Ishikawa (cell line): ENCODE results near the gene EPGN.

Source experiments
- CEBPB ChIP-seq: IDR thresholded peaks from 2 replicates; pipeline ENCODE4 v1.6.1; 2012
- CREB1 ChIP-seq: IDR thresholded peaks from 2 replicates; pipeline ENCODE4 v1.6.1; 2012; ENCODE audit warnings: low read depth
- EGR1 ChIP-seq: IDR thresholded peaks from 2 replicates; pipeline ENCODE4 v1.6.1; 2012
- EP300 ChIP-seq: IDR thresholded peaks from 2 replicates; pipeline ENCODE4 v1.6.1; 2012; ENCODE audit warnings: borderline replicate concordance
- FOXM1 ChIP-seq: IDR thresholded peaks from 2 replicates; pipeline ENCODE4 v1.6.1; 2012; ENCODE audit warnings: low read depth, borderline replicate concordance
- NFIC ChIP-seq: IDR thresholded peaks from 2 replicates; pipeline ENCODE4 v1.6.1; 2012
- RAD21 ChIP-seq: IDR thresholded peaks from 2 replicates; pipeline ENCODE4 v1.6.1; 2012; ENCODE audit warnings: low read depth
- TAF1 ChIP-seq: IDR thresholded peaks from 2 replicates; pipeline ENCODE4 v1.6.1; 2012; ENCODE audit warnings: low read depth, mild to moderate bottlenecking
- TCF12 ChIP-seq: IDR thresholded peaks from 2 replicates; pipeline ENCODE4 v1.6.1; 2012; ENCODE audit warnings: low read depth
- TEAD4 ChIP-seq: IDR thresholded peaks from 2 replicates; pipeline ENCODE4 v1.6.1; 2012
- YY1 ChIP-seq: IDR thresholded peaks from 2 replicates; pipeline ENCODE4 v1.6.1; 2012; ENCODE audit warnings: low read depth
- ZBTB7A ChIP-seq: IDR thresholded peaks from 2 replicates; pipeline ENCODE4 v1.6.1; 2012; ENCODE audit warnings: low read depth
- TF ChIP-seq, protein P1 (sequence below): IDR thresholded peaks from 2 replicates; pipeline ENCODE4 v1.6.1; 2012
- TF ChIP-seq, protein P2 (sequence below): IDR thresholded peaks from 2 replicates; pipeline ENCODE4 v1.6.1; 2012; ENCODE audit warnings: low read depth, mild to moderate bottlenecking
- TF ChIP-seq, protein P3 (sequence below): IDR thresholded peaks from 2 replicates; pipeline ENCODE4 v1.6.1; 2012

The EPGN gene

DNA sequence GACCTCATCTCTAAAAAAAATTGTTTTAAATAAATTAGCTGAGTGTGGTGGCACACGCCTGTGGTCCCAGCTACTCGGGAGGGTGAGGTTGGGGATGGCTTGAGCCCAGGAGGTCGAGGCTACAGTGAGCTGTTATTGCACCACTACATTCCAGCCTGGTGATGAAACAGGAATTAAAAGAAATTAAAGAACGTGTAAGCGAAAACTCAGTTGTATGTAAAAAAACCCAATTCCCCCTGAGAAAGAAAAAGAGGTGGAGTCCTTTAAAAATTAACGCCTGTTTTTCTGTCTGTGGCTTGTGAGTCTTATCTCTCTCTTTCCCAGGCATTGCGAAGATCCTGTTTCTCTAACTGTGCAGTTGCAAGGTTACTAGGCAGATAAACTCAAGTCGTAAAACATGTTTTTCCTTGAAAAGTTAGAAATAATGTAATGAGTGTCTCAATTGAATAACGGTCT lies 22.1 kb downstream of the EPGN start:
- no peak for TF ChIP-seq CEBPB
- no peak for TF ChIP-seq FOXM1
- no peak for TF ChIP-seq EGR1
- TF ChIP-seq NFIC: no peak
- no peak for TF ChIP-seq CREB1
- no peak for TF ChIP-seq YY1
- no peak for TF ChIP-seq EP300
- TF ChIP-seq, protein P1, sequence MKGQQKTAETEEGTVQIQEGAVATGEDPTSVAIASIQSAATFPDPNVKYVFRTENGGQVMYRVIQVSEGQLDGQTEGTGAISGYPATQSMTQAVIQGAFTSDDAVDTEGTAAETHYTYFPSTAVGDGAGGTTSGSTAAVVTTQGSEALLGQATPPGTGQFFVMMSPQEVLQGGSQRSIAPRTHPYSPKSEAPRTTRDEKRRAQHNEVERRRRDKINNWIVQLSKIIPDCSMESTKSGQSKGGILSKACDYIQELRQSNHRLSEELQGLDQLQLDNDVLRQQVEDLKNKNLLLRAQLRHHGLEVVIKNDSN: no peak
- no peak for TF ChIP-seq ZBTB7A
- no peak for TF ChIP-seq RAD21
- no peak for TF ChIP-seq TEAD4
- no peak for TF ChIP-seq TAF1
- TF ChIP-seq, protein P2, sequence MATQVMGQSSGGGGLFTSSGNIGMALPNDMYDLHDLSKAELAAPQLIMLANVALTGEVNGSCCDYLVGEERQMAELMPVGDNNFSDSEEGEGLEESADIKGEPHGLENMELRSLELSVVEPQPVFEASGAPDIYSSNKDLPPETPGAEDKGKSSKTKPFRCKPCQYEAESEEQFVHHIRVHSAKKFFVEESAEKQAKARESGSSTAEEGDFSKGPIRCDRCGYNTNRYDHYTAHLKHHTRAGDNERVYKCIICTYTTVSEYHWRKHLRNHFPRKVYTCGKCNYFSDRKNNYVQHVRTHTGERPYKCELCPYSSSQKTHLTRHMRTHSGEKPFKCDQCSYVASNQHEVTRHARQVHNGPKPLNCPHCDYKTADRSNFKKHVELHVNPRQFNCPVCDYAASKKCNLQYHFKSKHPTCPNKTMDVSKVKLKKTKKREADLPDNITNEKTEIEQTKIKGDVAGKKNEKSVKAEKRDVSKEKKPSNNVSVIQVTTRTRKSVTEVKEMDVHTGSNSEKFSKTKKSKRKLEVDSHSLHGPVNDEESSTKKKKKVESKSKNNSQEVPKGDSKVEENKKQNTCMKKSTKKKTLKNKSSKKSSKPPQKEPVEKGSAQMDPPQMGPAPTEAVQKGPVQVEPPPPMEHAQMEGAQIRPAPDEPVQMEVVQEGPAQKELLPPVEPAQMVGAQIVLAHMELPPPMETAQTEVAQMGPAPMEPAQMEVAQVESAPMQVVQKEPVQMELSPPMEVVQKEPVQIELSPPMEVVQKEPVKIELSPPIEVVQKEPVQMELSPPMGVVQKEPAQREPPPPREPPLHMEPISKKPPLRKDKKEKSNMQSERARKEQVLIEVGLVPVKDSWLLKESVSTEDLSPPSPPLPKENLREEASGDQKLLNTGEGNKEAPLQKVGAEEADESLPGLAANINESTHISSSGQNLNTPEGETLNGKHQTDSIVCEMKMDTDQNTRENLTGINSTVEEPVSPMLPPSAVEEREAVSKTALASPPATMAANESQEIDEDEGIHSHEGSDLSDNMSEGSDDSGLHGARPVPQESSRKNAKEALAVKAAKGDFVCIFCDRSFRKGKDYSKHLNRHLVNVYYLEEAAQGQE: no peak
- TF ChIP-seq, protein P3, sequence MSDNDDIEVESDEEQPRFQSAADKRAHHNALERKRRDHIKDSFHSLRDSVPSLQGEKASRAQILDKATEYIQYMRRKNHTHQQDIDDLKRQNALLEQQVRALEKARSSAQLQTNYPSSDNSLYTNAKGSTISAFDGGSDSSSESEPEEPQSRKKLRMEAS: no peak
- no peak for TF ChIP-seq TCF12

DNA sequence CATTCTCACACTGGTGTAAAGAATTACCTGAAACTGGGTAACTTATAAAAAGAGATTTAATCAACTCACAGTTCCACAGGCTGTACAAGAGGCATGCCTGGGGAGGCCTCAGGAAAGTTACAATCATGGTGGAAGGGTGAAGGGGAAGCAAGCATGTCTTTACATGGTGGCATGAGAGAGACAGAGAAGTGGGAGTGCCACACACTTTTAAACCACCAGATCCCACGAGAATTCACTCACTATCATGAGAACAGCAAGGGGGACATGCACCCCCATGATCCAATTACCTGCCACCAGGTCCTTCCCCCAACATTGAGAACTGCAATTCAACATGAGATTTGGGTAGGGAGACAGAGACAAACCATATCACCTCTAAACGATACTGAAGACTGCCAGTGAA lies 23.0 kb downstream of the EPGN start:
- TF ChIP-seq TCF12: no peak
- no peak for TF ChIP-seq ZBTB7A
- no peak for TF ChIP-seq NFIC
- TF ChIP-seq EGR1: no peak
- no peak for TF ChIP-seq CREB1
- no peak for TF ChIP-seq RAD21
- TF ChIP-seq FOXM1: no peak
- no peak for TF ChIP-seq YY1
- TF ChIP-seq TAF1: no peak
- TF ChIP-seq, protein P1: no peak
- no peak for TF ChIP-seq TEAD4
- no peak for TF ChIP-seq CEBPB
- TF ChIP-seq, protein P2: no peak
- TF ChIP-seq EP300: no peak

DNA sequence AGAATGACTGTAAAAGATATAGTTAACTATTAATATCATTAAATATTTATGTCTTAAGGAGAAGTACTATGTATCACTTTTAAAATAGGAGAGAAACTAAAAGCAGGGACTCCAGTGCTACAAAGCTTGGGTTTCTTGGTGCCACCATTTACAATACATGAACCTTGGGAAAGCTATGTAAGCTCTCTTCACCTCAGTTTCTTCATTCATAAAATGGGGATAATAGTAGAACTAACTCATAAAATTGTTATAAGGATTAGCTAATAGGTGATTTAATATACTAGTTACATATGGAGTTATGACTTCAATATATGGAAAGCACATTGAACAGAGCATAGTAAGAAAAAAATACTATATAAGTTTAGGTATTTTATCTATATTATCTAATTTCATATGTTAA lies 23.7 kb downstream of the EPGN start:
- TF ChIP-seq CEBPB (no peak), EP300 (no peak), TCF12 (no peak), TEAD4 (no peak), CREB1 (no peak), EGR1 (no peak), RAD21 (no peak), YY1 (no peak), FOXM1 (no peak), TAF1 (no peak), NFIC (no peak)
- TF ChIP-seq, protein P3: no peak
- TF ChIP-seq, protein P2: no peak
- TF ChIP-seq, protein P1: no peak

DNA sequence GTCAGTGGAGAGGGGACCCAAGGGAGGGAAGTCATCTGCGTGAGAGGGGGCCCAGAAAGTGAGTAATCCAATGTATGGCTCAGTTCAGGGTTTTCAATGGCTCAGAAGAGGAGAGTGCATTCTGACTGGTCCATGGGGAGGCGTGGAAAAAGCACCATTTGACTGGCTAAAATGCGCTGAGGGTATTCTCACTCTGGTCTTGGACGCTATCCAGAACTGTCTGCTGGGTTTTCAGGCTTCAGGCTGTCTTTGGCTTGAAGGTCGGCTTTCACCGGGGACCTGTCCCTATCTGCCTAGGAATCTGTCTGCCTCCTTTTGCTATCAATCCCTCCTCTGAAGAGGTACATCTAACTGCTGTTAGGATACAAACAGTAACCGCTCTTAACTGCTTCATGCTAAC lies 26.4 kb downstream of the EPGN start:
- TF ChIP-seq, protein P2: no peak
- TF ChIP-seq RAD21: no peak
- no peak for TF ChIP-seq EP300
- no peak for TF ChIP-seq TAF1
- TF ChIP-seq EGR1: no peak
- no peak for TF ChIP-seq NFIC
- no peak for TF ChIP-seq TCF12
- no peak for TF ChIP-seq ZBTB7A
- TF ChIP-seq, protein P1: no peak
- TF ChIP-seq YY1: no peak
- TF ChIP-seq CEBPB: no peak
- TF ChIP-seq FOXM1: no peak
- no peak for TF ChIP-seq TEAD4
